Activated T-helper 17 cell treated with anti-CD3 and anti-CD28 coated beads, Interleukin-2, amount 50 U/mL, for 72 hours (primary cell): ENCODE measurements around the gene PSMC1. TPM values are rescaled to one million over a fixed set of nuclear protein-coding genes. Genes with fewer than 3 reads are reported as not detected.

ENCODE experiments used
- ATAC-seq: fragments of 150-1000 bp; cut with Tn5 transposase; replicated peaks from 2 replicates; pipeline ENCODE4 v1.10.0; 2021; ENCODE audit warnings: mild to moderate bottlenecking, moderate library complexity
- H3K27ac Mint-ChIP-seq: one replicate; pipeline ENCODE4 v1.8.0; 2022; ENCODE audit warnings: mixed read lengths
- H3K27me3 Mint-ChIP-seq: one replicate; pipeline ENCODE4 v1.8.0; 2022; ENCODE audit warnings: mixed read lengths
- H3K36me3 Mint-ChIP-seq: one replicate; pipeline ENCODE4 v1.8.0; 2022; ENCODE audit warnings: low read depth, mild to moderate bottlenecking, mixed read lengths
- H3K4me1 Mint-ChIP-seq: one replicate; pipeline ENCODE4 v1.8.0; 2022; ENCODE audit warnings: mixed read lengths
- H3K4me3 Mint-ChIP-seq: one replicate; pipeline ENCODE4 v1.8.0; 2022; ENCODE audit warnings: mild to moderate bottlenecking, mixed read lengths
- H3K9me3 Mint-ChIP-seq: one replicate; pipeline ENCODE4 v1.8.0; 2022; ENCODE audit warnings: mixed read lengths
- total RNA-seq, 2 donors: library from RNA; stranded (reverse); gene quantifications; one replicate each; pipeline ENCODE4 v1.2.3, GENCODE V29; 2022

Gene PSMC1
- total RNA-seq, 2 donors from 2014 or later = 129 to 139 TPM

GRCh38 chr14:90303473-90303872, 47.1 kb downstream of the PSMC1 start:
- no peak for ATAC-seq
- Mint-ChIP-seq H3K4me1 (peaks cover 8% of the 10 kb centered on the region), H3K4me3 (no peak overlapping the region), H3K36me3 (peaks cover 95% of the 10 kb centered on the region), H3K27me3 (no peaks in the 10 kb centered on the region), H3K27ac (no peak overlapping the region), H3K9me3 (no peaks in the 10 kb centered on the region)

DNA sequence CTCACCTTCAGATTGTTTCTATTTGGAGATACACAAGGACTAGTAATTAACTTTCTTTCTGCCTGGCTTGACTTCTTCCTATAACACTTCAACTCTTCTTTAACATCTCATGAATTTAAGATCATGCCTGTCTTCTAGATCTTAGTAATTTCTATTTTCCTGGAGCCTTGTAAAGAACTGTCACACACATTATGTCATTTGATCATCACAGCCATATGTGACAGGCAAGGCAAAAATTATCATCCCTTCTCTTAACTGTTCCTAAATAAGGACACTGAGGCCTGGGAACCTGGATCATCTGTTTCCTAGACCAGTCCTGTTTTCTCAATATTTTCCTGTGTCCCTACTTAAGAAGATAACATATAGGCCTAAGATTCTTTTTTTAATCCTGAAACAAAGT, 48.1 kb downstream of the PSMC1 start:
- ATAC-seq = no peak
- no peaks in the 10 kb centered on the region for H3K9me3 Mint-ChIP-seq
- H3K27me3 Mint-ChIP-seq = no peaks in the 10 kb centered on the region
- no peak overlapping the region for H3K4me3 Mint-ChIP-seq
- H3K27ac Mint-ChIP-seq = peak overlapping the region; percentile 26
- peaks cover 96% of the 10 kb centered on the region for H3K36me3 Mint-ChIP-seq
- H3K4me1 Mint-ChIP-seq = peaks cover 8% of the 10 kb centered on the region

DNA sequence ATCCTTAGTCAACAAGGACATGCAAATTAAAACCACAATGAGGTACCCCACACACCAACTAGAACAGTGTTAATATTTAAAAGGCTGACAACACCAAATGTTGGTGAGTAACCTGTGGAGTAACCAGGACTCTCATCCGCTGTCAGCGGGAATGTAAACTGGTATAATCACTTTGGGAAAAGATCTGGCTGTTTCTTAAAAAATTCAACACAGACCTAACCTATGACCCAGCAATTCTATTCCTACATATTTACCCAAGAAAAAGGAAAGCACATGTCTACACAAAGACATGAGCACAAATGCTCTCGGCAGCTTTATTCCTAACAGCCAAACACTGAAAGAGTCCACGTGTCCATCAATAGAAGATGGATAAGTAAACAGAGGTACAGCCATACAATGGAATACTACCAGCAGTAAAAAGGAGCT, 48.8 kb downstream of the PSMC1 start:
- no peaks in the 10 kb centered on the region for H3K9me3 Mint-ChIP-seq
- no peaks in the 10 kb centered on the region for H3K27me3 Mint-ChIP-seq
- H3K36me3 Mint-ChIP-seq = peaks cover 96% of the 10 kb centered on the region
- H3K4me1 Mint-ChIP-seq = peaks cover 8% of the 10 kb centered on the region
- no peak overlapping the region for H3K4me3 Mint-ChIP-seq
- peak overlapping the region; percentile 26 for H3K27ac Mint-ChIP-seq
- ATAC-seq = no peak

GRCh38 chr14:90308561-90308960, 52.2 kb downstream of the PSMC1 start:
- Mint-ChIP-seq H3K36me3 (peaks cover 96% of the 10 kb centered on the region), H3K4me3 (no peak overlapping the region), H3K9me3 (no peaks in the 10 kb centered on the region), H3K27me3 (no peaks in the 10 kb centered on the region), H3K27ac (no peak overlapping the region), H3K4me1 (no peaks in the 10 kb centered on the region)
- ATAC-seq = no peak

GRCh38 chr14:90317286-90317685, 60.9 kb downstream of the PSMC1 start:
- Mint-ChIP-seq H3K4me3 (no peak overlapping the region), H3K9me3 (peaks cover 3% of the 10 kb centered on the region), H3K4me1 (peaks cover 18% of the 10 kb centered on the region), H3K27me3 (no peaks in the 10 kb centered on the region), H3K36me3 (peaks cover 81% of the 10 kb centered on the region), H3K27ac (peak overlapping the region; percentile 27)
- no peak for ATAC-seq

- Mint-ChIP-seq H3K36me3 (peaks cover 74% of the 10 kb centered on the region), H3K27me3 (no peaks in the 10 kb centered on the region), H3K4me1 (peaks cover 18% of the 10 kb centered on the region), H3K4me3 (no peak overlapping the region), H3K9me3 (peaks cover 3% of the 10 kb centered on the region), H3K27ac (peak overlapping the region; percentile 27)
- ATAC-seq = no peak
Observed at GRCh38 chr14:90318016-90318415, 61.7 kb downstream of the PSMC1 start.

DNA sequence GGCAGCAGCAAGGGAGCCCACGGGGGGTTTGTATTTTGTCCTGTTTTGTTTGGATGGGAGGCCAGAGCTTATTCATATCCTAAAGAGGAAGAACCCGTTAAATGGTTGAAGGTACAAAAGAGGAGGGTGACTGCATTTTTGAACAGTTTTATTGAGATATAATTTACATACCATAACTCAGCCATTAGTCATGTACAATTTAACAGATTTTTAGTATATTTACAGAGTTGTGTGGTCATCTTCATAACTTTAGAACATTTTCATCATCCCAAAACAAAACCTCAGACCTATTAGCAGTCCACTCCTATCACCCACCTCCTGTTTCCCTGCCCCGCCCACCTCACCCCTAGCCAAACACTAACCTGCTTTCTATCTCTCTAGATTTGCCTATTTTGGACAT, 62.8 kb downstream of the PSMC1 start:
- no peak overlapping the region for H3K27ac Mint-ChIP-seq
- no peaks in the 10 kb centered on the region for H3K27me3 Mint-ChIP-seq
- H3K36me3 Mint-ChIP-seq = peaks cover 62% of the 10 kb centered on the region
- peaks cover 18% of the 10 kb centered on the region for H3K4me1 Mint-ChIP-seq
- ATAC-seq = peak; percentile 16
- H3K4me3 Mint-ChIP-seq = peak overlapping the region; percentile 63
- peaks cover 3% of the 10 kb centered on the region for H3K9me3 Mint-ChIP-seq

GRCh38 chr14:90319634-90320541, 63.5 kb downstream of the PSMC1 start:
- peak overlapping the region; percentile 84 for H3K27ac Mint-ChIP-seq
- ATAC-seq = peak; percentile 92
- H3K4me1 Mint-ChIP-seq = peaks cover 18% of the 10 kb centered on the region
- H3K27me3 Mint-ChIP-seq = no peaks in the 10 kb centered on the region
- peaks cover 3% of the 10 kb centered on the region for H3K9me3 Mint-ChIP-seq
- peak overlapping the region; percentile 63 for H3K4me3 Mint-ChIP-seq
- H3K36me3 Mint-ChIP-seq = peaks cover 58% of the 10 kb centered on the region

GRCh38 chr14:90321891-90322290, 65.5 kb downstream of the PSMC1 start:
- ATAC-seq = no peak
- Mint-ChIP-seq H3K4me3 (no peak overlapping the region), H3K9me3 (peaks cover 3% of the 10 kb centered on the region), H3K4me1 (peaks cover 18% of the 10 kb centered on the region), H3K27ac (peak overlapping the region; percentile 63), H3K27me3 (no peaks in the 10 kb centered on the region), H3K36me3 (peaks cover 49% of the 10 kb centered on the region)

Other genes starting within 250 kb of the PSMC1 start
- under 1 TPM; 0.11 to 0.30 TPM for gene KCNK13, start 194.6 kb upstream of the PSMC1 start, total RNA-seq
- gene NRDE2, start 75.4 kb downstream of the PSMC1 start, total RNA-seq = 10 to 100 TPM; 26.4 to 37.3 TPM
- gene CALM1, start 140.5 kb downstream of the PSMC1 start, total RNA-seq = 100 to 1,000 TPM; 594 to 651 TPM